Astrocyte (in vitro differentiated cells and primary cell): ENCODE results near the gene ZNF23. TPM values are rescaled to one million over a fixed set of nuclear protein-coding genes. Genes with fewer than 3 reads are reported as not detected.
"Not testable (repeated sequence)": the region's sequence is repeated elsewhere in the genome, so short reads cannot be mapped to it uniquely, and the experiment has no call there.

Experiments used
- DNase-seq: peaks from one replicate; pipeline ENCODE4 v3.0.0-alpha.2; 2010; ENCODE audit warnings: low read depth
- FAIRE-seq: peaks from 2 replicates; lab custom pipeline; 2011; peaks lifted over from hg19 to GRCh38; lab: Jason Lieb, UNC
- H2AFZ ChIP-seq: 2 replicates; pipeline ENCODE4 v1.6.0; 2012; ENCODE audit warnings: low read depth, low read length, inconsistent platforms
- H3K27ac ChIP-seq: 2 replicates; pipeline ENCODE4 v1.5.1; 2011; ENCODE audit warnings: low read depth, low read length, inconsistent platforms
- H3K27me3 ChIP-seq: 2 replicates; pipeline ENCODE4 v1.6.0; 2011; ENCODE audit warnings: low read length, inconsistent platforms; ENCODE audit not compliant: insufficient read depth
- H3K36me3 ChIP-seq: 2 replicates; pipeline ENCODE4 v1.5.1; 2011; ENCODE audit warnings: low read length, inconsistent platforms; ENCODE audit not compliant: insufficient read depth
- H3K4me1 ChIP-seq: 2 replicates; pipeline ENCODE4 v1.5.1; 2011; ENCODE audit warnings: low read length, inconsistent platforms; ENCODE audit not compliant: insufficient read depth
- H3K4me2 ChIP-seq: 2 replicates; pipeline ENCODE4 v1.6.0; 2012; ENCODE audit warnings: low read length, inconsistent platforms
- H3K4me3 ChIP-seq: 2 replicates; pipeline ENCODE4 v1.5.1; 2011; ENCODE audit warnings: low read depth, mild to moderate bottlenecking, low read length, inconsistent platforms; ENCODE audit not compliant: insufficient read depth
- H3K79me2 ChIP-seq: 2 replicates; pipeline ENCODE4 v1.6.0; 2012; ENCODE audit warnings: mild to moderate bottlenecking, low read length, inconsistent platforms; ENCODE audit not compliant: insufficient read depth
- H3K9ac ChIP-seq: 2 replicates; pipeline ENCODE4 v1.6.0; 2012; ENCODE audit warnings: mild to moderate bottlenecking, low read length, inconsistent platforms
- H3K9me3 ChIP-seq: 2 replicates; pipeline ENCODE4 v1.5.1; 2012; ENCODE audit warnings: low read depth, mild to moderate bottlenecking, low read length, inconsistent platforms; ENCODE audit not compliant: insufficient read depth
- H4K20me1 ChIP-seq: 2 replicates; pipeline ENCODE4 v1.6.0; 2012; ENCODE audit warnings: low read length, inconsistent platforms; ENCODE audit not compliant: insufficient read depth
- H3K27ac Mint-ChIP-seq: one replicate; pipeline ENCODE4 v1.8.0; 2021; ENCODE audit warnings: mild to moderate bottlenecking, mixed read lengths; ENCODE audit not compliant: unreplicated experiment
- H3K27me3 Mint-ChIP-seq: one replicate; pipeline ENCODE4 v1.8.0; 2021; ENCODE audit warnings: low read depth, mixed read lengths; ENCODE audit not compliant: unreplicated experiment
- H3K36me3 Mint-ChIP-seq: one replicate; pipeline ENCODE4 v1.8.0; 2021; ENCODE audit warnings: low read depth, mixed read lengths; ENCODE audit not compliant: unreplicated experiment
- H3K4me1 Mint-ChIP-seq: one replicate; pipeline ENCODE4 v1.8.0; 2021; ENCODE audit warnings: low read depth, mixed read lengths; ENCODE audit not compliant: unreplicated experiment
- H3K4me3 Mint-ChIP-seq: one replicate; pipeline ENCODE4 v1.8.0; 2021; ENCODE audit warnings: mild to moderate bottlenecking, moderate library complexity, mixed read lengths; ENCODE audit not compliant: unreplicated experiment
- H3K9me3 Mint-ChIP-seq: one replicate; pipeline ENCODE4 v1.8.0; 2021; ENCODE audit warnings: mild to moderate bottlenecking, mixed read lengths; ENCODE audit not compliant: unreplicated experiment
- CTCF ChIP-seq: IDR thresholded peaks from 2 replicates; pipeline ENCODE4 v1.5.1; 2011; ENCODE audit warnings: low read depth, mild to moderate bottlenecking, inconsistent platforms, low read length, moderate library complexity; ENCODE audit not compliant: insufficient read depth
- EZH2 ChIP-seq: IDR thresholded peaks from 2 replicates; pipeline ENCODE4 v1.6.1; 2012; ENCODE audit warnings: mild to moderate bottlenecking, low read length, inconsistent platforms; ENCODE audit not compliant: insufficient read depth
- total RNA-seq: library from RNA; stranded (reverse); gene quantifications from 2 replicates; pipeline ENCODE4 v1.2.1, GENCODE V29; 2021

The ZNF23 gene
- total RNA-seq, 1 donor from 2014 or later: 12.4 TPM

- Histone ChIP-seq H3K79me2 (no peaks in the 10 kb centered on the region), H3K4me1 (no peaks in the 10 kb centered on the region), H3K9ac (no peak overlapping the region), H3K27me3 (peaks cover 2% of the 10 kb centered on the region), H4K20me1 (no peaks in the 10 kb centered on the region), H3K27ac (no peak overlapping the region), H2AFZ (no peak overlapping the region), H3K4me3 (no peak overlapping the region), H3K9me3 (no peaks in the 10 kb centered on the region), H3K4me2 (no peak overlapping the region), H3K36me3 (no peaks in the 10 kb centered on the region)
- Mint-ChIP-seq H3K4me1 (no peaks in the 10 kb centered on the region), H3K36me3 (no peaks in the 10 kb centered on the region), H3K27ac (no peak overlapping the region), H3K9me3 (no peaks in the 10 kb centered on the region), H3K27me3 (peaks cover 22% of the 10 kb centered on the region), H3K4me3 (no peak overlapping the region)
- FAIRE-seq: no peak
- DNase-seq: no peak
- no peak for TF ChIP-seq CTCF
- TF ChIP-seq EZH2: no peak
These were observed 42.9 kb upstream of the ZNF23 start for GRCh38 chr16:71504901-71505300.

- H3K9me3 ChIP-seq, H3K4me1 ChIP-seq, H3K4me1 Mint-ChIP-seq, H3K9ac ChIP-seq, H3K36me3 Mint-ChIP-seq, H3K27me3 ChIP-seq, H3K4me3 ChIP-seq, H3K4me3 Mint-ChIP-seq, H3K27ac ChIP-seq, DNase-seq, H3K79me2 ChIP-seq, H4K20me1 ChIP-seq, FAIRE-seq, H3K27ac Mint-ChIP-seq, H3K4me2 ChIP-seq, H3K9me3 Mint-ChIP-seq, H2AFZ ChIP-seq, H3K36me3 ChIP-seq: not testable (repeated sequence)
- peaks cover 18% of the 10 kb centered on the region for H3K27me3 Mint-ChIP-seq
These were observed 42.0 kb upstream of the ZNF23 start for GRCh38 chr16:71504051-71504450.

GRCh38 chr16:71501547-71501946 lies 39.5 kb upstream of the ZNF23 start:
- no peak for FAIRE-seq
- Mint-ChIP-seq H3K27ac (no peak overlapping the region), H3K9me3 (peaks cover 3% of the 10 kb centered on the region), H3K36me3 (no peaks in the 10 kb centered on the region), H3K4me1 (no peaks in the 10 kb centered on the region), H3K4me3 (no peak overlapping the region), H3K27me3 (peaks cover 18% of the 10 kb centered on the region)
- no peaks in the 10 kb centered on the region for H3K79me2 ChIP-seq
- no peak overlapping the region for H3K4me2 ChIP-seq
- H3K4me1 ChIP-seq: no peaks in the 10 kb centered on the region
- no peaks in the 10 kb centered on the region for H3K27me3 ChIP-seq
- no peak overlapping the region for H3K4me3 ChIP-seq
- H3K9ac ChIP-seq: no peak overlapping the region
- DNase-seq: no peak
- no peaks in the 10 kb centered on the region for H4K20me1 ChIP-seq
- H3K9me3 ChIP-seq: no peaks in the 10 kb centered on the region
- no peak overlapping the region for H2AFZ ChIP-seq
- no peak for TF ChIP-seq CTCF
- TF ChIP-seq EZH2: no peak
- no peak overlapping the region for H3K27ac ChIP-seq
- no peaks in the 10 kb centered on the region for H3K36me3 ChIP-seq
